ENCODE results near the gene PIK3CG.
"Not testable (repeated sequence)": the region's sequence is repeated elsewhere in the genome, so short reads cannot be mapped to it uniquely, and the experiment has no call there.

PIK3CG gene

DNA sequence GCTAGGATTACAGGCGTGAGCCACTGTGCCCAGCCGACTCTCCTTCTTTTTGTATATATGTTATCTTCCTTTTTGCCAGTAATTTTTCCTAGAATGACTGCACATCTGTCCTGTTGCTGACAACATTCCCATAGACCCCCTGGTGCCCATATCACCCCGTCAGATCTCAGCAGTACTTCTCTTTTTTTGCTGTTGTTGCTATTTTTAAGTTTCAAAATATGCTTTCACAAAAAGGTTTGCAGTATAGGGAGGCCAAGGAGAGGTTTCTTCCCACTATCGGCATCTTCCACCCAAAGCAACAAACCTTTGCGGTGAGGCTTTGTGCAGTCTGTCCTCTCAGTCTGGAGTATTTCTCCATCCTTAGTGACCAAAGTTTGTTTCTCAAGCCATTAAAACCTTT lies 23.1 kb downstream of the PIK3CG start:
- DNase-seq, result no peak

DNA sequence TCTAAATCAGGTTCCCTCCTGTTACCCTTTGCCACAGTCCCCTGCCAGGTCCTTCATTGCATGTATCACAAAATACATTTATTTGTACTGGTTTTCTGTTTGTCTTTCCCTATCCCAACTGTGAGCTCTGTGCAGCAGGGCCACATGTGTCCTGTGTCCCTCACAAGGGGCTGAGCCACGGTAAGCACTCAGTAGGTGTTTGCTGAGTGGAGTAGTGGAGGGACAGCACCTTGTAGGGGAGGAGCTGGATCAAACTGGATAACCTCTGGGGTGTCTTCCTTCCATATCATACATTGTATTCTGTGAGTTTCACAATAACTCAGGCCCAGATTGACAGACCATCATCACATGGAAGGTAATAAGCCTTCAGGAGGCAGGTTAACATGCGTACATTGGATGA lies 25.9 kb downstream of the PIK3CG start:
- DNase-seq, result no peak

DNA sequence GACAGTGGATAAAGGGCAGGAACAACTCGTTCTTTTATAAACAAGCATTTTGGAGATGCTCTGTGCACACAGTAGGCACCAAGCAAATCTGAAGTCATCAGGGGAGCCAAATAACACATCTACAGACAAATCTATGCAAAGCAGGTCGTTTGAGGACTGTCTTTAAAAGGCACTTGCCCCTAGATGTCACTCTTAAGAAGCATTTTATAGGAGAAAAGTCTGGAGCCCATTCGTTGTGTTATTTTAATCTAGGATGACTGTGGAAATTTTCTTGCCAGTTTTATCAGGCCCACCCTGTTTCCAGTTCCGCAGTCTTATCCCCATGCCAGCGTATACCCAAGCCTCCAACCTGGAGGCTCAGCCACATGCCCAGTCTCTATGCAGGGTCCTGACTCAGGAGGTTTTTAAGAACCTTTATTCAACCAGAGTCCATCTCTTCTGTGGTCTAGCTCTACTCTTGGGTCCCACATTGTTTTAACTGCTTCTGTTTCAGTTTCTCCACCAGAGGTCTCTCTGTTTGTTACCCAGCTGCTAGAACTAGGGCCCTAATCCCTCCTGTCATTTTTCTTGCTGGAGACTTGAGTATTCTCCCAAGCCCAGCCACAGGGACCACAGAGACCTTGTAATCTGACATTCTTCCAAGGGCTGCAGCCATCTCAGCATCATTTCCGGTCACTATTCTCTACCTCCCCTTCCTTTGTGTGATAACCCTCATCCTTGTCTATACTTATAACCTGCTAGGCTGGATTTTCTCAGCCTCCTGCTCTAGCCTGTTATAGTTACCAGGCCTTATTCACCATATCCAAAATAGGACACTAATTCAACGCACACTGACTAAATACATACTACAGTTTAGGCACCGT lies 26.7 kb downstream of the PIK3CG start:
- DNase-seq, result no peak

DNA sequence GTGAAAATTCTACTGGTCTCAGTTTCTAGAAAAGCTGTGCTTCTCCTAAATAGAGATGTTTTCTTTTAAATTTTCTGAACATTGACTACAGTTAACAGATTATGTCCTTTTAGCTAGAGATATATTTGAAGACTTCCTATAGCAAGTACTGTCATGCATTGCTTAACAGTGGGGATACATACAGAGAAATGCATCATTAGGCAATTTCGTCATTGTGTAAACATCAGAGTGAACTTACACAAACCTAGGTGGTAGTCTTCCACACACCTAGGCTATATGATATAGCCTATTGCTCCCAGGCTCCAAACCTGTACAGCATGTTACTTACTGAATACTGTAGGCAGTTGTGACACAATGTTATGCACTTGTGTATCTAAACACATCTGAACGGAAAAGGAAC lies 28.5 kb downstream of the PIK3CG start:
- DNase-seq, result no peak

DNA sequence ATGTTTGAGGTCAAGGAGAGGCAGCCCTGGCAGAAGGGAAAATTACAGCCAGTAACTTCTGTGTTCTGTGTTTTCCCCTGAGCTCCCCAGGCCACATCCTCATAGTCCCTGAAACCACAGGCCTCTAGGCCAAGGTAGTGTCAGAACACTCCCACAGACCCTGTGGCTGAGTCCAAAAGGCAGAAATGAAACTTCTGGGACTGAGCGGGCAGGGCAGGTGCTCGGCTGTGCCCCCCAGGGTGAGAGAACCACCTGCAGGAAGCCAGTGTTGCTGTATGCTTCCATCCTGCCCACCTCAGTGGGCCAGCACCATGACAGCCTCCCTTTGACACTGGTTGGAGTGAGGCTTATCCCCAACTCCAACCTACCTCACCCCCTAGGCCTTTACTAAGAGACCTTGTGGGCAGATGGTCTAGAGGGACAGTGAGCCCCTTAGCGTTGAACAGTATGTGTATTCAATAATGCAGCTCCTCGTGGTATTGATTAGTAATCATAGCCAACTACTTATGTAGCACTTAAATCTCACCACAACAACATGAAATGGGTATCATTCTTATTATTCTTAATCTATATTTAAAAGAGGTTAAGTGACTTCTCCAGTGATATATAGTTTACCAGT lies 30.3 kb downstream of the PIK3CG start:
- DNase-seq, result no peak

DNA sequence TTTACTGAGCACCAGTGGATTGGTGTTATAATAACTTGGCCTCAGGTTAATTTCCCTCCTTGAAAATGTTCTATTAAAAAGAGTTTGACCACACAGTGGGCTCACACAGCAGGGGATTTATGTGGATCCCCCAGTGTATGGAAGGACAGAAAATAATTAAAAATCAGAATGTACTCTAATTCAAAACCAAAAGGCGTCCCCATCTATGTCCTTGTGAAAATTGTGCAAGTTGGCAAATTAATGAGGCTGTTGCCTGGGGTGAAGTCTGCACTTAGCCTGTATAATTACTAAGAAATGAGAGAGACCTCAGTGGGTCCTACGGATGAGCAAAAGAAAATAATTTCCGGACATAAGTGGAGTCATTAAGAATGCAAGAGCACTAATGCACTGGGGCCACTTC lies 31.1 kb downstream of the PIK3CG start:
- no peak for DNase-seq

DNA sequence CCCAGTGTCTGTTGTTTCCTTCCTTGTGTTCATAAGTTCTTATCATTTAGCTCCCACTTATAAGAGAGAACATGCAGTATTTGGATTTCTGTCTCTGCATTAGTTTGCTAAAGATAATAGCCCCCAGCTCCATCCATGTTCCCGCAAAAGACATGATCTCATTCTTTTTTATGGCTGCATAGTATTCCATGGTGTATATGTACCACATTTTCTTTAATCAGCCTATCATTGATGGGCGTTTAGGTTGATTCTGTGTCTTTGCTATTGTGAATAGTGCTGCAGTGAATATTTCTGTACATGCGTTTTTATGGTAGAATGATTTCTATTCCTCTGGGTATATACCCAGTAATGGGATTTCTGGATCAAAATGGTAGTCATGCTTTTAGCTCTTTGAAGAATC lies 32.5 kb downstream of the PIK3CG start:
- DNase-seq, result not testable (repeated sequence)

DNA sequence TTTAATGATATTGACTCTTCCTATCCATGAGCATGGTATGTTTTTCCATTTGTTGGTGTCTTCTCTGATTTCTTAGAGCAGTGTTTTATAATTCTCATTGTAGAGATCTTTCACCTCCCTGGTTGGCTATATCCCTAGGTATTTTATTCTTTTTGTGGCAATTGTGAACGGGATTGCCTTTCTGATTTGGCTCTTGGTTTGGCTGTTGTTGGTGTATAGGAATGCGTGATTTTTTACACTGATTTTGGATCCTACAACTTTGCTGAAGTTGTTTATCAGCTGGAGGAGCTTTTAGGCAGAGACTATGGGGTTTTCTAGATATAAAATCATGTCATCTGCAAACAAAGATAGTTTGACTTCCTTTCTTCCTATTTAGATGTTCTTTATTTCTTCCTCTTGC lies 33.9 kb downstream of the PIK3CG start:
- not testable (repeated sequence) for DNase-seq

DNA sequence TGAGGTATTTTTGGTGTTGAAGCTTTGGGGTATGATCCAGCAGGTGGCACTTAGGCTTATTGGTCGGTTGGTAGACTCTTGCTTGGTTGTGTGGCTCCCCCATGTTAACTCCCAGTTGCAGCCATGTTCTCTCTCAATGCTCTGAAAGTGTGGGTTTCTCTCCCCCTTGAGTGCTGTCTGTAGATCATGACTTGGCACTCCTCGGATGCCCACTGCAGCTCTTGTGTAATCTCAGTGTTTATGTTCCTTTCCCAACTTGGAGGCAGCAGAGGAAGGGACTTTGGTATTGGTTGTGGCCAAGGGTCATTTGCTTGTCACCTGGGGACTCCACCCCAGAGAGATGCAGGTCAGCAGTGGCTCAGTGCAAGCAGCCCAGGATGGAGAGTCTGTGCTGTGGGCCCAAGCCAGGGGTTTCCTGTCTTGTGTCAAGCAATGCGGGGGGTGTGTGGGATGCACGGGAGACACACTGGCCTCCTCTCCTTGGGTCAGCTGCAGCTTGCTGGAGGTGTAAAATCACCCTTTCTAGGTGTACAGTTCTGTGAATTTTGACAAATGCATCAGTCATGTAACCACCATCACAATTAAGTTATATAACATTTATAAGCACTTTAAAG lies 36.9 kb downstream of the PIK3CG start:
- no peak for DNase-seq

DNA sequence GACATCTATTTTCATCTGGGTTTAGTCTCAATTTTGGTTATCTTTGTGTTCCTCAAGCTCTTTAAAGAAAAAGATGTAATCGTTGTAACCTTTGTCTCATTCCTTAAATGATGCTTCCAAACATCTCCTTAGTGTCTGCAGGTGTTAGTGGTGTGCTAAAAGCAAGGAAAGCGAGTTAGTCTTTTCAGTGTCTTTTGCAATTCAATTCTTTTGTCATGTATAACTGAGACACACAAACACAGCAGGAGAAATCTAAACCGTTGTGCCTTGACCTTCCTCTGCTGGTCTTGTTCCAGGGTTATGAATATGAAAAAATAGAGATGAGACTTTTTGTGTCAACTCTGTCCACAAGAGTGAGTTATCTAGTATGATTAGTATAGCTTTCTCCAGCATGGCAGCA lies 40.7 kb downstream of the PIK3CG start:
- no peak for DNase-seq

DNA sequence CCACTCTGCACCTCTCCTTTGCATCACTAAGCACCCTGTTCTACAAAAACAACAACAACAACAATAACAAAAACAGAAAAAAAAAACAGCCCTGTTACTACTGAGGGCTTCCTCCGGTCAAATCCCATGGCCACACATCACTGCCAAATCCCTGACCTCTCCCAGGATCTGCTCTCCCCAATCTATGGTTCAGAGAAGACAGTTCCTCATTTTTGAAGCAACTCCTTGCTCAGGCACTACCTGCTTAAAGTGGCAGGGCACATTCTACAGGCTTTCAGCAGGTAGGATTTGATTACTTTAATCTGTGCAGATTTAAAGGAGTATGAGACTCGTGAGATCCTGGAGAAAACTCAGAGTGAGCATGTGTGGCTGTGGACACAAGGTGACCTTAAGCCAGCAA lies 46.9 kb downstream of the PIK3CG start:
- no peak for DNase-seq

DNA sequence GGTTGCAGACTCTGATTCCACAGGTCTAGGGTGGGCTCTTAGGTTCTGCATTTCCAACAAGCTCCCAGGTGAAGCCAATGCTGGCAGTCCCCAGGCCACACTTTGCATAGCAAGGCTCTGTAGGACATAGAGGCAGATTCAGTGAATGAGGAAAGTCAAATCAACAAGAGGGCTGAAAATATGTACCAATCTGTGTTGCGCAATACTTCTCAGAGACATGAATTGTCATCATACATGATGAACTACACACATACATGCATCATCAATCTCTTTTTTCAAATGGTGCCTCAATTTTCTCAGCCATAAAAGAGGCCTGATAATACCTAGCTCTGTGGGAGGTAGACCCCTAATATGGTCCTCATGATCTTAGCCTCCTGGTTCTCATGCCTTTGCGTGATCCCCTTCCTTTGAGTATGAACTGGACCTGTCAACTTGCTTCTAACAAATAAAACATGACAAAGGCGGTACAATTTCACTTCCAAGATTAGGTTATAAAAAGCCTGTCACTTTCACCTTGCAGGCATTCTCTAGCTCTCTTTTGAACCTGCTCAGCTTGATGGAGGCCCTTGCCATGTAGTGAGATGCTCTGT lies 49.0 kb downstream of the PIK3CG start:
- DNase-seq, result no peak

DNA sequence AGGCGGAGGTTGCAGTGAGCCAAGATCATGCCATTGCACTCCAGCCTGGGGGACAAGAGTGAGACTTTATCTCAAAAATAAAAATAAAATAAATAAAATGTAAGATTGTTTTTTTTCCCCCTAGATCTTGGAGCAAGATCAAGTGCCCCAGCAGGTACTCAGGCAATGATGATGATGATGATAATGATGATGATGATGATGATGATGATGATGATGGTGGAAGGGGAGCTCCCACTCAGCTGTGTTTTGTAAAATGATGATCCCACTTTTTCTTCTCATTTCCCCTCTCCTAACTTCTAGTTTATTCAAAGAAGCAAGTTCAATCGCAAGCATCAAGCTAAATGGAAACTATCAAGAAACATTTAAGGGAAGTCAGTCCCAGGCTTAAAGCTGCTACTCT lies 50.3 kb downstream of the PIK3CG start:
- DNase-seq, result no peak

DNA sequence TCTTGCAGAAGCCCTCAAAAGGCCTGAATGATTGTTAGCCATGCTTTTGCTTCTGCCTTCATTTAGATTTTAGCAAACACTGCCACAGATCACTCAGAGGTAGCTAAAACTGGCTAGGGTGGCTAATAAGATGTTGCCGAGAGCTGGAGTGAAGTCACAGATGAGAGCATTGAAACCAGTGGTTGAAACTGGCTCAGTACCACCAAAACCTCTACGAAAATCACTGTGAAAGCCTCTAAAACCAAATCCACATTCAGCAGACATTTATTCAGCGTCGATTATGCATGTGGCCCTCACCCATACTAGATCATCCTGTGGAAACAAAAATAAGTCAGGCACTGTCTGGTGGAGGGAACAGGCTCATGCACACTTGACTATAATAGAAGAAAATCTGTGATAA lies 50.8 kb downstream of the PIK3CG start:
- DNase-seq, result no peak

DNA sequence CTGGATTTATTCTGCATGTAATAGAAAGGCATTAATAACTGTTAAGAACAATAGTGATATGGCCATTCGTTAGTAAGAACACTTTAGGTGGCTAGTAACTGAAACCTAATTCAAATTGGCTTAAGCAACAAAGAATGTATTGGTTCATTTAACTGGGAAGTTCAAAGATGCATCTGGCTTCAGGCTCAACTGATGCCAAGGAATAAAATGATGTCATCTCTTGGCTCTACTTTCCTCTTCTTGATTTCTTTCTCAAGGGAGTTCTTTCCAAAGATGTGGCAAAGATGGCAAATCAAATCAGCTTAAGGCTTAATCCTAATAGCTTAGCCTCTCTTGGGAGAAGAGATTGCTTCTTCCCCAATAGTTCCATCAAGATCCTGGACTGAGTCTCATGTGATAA lies 51.6 kb downstream of the PIK3CG start:
- DNase-seq, result no peak

DNA sequence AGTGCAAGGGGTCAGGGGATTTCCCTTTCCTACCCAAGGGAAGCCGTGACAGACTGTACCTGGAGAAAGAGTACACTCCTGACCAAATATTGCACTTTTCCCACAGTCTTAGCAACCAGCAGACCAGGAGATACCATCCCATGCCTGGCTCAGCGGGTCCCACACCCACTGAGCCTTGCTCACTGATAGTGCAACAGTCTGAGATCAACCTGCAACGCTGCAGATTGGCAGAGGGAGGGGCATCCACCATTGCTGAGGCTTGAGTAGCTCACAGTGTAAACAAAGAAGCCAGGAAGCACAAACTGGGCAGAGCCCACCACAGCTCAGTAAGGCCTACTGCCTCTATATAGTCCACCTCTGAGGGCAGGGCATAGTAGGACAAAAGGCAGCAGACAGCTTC lies 53.9 kb downstream of the PIK3CG start:
- DNase-seq, result no peak

DNA sequence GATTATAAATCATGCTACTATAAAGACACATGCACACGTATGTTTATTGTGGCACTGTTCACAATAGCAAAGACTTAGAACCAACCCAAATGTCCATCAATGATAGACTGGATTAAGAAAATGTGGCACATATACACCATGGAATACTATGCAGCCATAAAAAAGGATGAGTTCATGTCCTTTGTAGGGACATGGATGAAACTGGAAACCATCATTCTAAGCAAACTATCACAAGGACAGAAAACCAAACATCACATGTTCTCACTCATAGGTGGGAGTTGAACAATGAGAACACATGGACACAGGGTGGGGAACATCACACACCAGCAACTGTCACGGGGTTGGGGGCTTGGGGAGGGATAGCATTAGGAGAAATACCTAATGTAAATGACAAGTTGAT lies 59.4 kb downstream of the PIK3CG start:
- DNase-seq, result not testable (repeated sequence)

DNA sequence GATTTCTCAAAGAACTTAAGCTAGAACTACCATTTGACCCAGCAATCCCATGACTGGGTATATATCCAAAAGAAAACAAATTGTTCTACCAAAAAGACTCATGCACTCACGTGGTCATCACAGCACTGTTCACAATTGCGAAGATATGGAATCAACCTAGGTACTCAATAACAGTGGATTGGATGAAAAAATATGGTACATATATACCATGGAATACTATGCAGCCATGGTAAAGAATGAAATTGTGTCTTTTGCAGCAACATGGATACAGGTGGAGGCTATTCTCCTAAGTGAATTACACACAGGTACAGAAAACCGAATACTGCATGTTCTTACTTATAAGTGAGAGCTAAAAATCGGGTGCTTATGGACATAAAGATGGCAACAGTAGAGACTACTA lies 61.8 kb downstream of the PIK3CG start:
- DNase-seq, result no peak

DNA sequence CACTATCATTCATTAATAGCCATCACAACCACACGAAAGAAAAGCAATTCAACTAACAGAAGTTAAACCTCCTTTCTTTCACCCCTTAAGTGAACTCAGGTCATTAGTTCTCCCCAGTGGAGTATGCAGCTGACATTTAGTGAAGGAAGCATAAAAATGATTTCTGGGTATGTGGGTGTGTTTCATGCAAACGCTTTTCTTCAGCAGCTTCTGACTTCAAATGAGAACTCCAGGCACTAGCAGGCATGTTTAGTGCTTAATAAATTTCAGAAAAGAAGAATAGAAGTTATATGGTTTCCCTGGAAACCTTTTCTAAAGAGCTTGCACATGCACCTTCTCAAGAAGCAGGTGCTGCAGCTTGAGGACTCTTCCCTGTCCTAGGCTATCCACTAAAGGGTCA lies 62.5 kb downstream of the PIK3CG start:
- DNase-seq, result no peak

DNA sequence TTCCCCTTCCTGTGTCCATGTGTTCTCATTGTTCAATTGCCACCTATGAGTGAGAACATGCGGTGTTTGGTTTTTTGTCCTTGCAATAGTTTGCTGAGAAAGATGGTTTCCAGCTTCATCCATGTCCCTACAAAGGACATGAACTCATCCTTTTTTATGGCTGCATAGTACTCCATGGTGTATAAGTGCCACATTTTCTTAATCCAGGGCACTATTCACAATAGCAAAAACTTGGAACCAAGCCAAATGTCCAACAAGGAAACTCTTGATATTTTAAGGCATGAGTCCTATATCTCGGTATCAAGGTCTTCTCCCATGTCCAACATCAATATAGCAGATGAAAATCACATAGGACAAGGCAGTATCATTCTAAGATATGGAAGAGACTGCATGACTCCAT lies 64.5 kb downstream of the PIK3CG start:
- not testable (repeated sequence) for DNase-seq

DNA sequence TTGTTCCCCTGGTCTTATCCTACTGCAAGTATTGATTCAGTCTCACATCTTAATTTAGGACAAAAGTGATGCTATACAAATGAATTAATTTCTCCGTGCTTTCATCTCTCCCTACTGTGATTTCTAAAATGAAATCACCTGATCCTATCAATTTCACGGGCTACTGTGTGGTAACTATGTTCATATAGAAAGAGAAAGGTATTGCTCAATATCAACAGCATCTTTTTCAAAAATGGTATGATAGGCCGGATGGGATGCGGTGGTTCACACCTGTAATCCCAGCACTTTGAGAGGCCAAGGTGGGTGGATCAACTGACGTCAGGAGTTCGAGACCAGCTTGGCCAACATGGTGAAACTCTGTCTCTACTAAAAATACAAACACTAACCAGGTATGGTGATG lies 71.2 kb downstream of the PIK3CG start:
- DNase-seq, result no peak

DNA sequence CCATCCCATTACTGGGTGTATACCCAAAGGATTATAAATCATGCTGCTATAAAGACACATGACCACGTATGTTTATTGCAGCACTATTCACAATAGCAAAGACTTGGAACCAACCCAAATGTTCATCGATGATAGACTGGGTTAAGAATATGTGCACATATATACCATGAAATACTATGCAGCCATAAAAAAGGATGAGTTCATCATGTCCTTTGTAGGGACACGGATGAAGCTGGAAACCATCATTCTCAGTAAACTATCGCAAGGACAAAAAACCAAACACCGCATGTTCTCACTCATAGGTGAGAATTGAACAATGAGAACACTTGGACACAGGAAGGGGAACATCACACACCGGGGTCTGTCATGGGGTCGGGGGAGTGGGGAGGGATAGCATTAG lies 73.0 kb downstream of the PIK3CG start:
- DNase-seq, result not testable (repeated sequence)

DNA sequence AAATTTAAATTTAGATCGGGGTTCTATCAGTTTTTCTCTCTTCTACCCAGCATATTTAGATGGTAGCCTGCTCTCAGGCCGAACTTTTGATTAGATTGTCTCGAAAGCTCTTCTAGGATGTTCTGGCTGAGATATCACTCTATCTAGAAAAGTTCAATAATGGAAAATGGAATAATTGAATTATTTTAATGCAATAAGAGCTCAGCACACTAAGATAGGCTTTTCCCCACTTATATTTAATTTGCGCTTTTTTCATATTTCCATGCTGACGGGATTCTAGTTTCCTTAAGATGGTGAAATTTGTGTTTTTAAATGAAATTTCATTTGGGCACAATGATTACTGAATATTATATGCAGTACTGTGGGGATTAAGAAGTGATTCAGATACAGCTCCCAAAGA lies 73.7 kb downstream of the PIK3CG start:
- DNase-seq, result no peak

Data from effector CD4-positive, alpha-beta T cell (primary cell).